ENCODE data around the gene PGRMC2.

PGRMC2 gene

GRCh38 chr4:128303405-128303785, 15.8 kb upstream of the PGRMC2 start:
- H3K4me2 ChIP-seq (ENCODE audit: low read length), result no peak overlapping the region
- no peaks in the 10 kb centered on the region for H4K20me1 ChIP-seq (ENCODE audit: control insufficient read depth, insufficient read depth, low read depth, low read length)
- peaks cover 8% of the 10 kb centered on the region for H3K4me1 ChIP-seq (ENCODE audit: control insufficient read depth, low read length)
- no peaks in the 10 kb centered on the region for H3F3A ChIP-seq (ENCODE audit: control insufficient read depth, insufficient read depth)
- H3K27ac ChIP-seq (ENCODE audit: low read depth, low read length), result no peak overlapping the region
- peaks cover 23% of the 10 kb centered on the region for H3K36me3 ChIP-seq (ENCODE audit: control insufficient read depth, low read length)
- no peaks in the 10 kb centered on the region for H3K9me2 ChIP-seq (replicated peaks; ENCODE audit: control insufficient read depth, low read length)
- no peaks in the 10 kb centered on the region for H3K27me3 ChIP-seq (ENCODE audit: control insufficient read depth, low read length)
- H3K4me3 ChIP-seq (ENCODE audit: low read length), result no peak overlapping the region
- H3K9me3 ChIP-seq (ENCODE audit: control insufficient read depth, insufficient read depth, low read length), result no peaks in the 10 kb centered on the region
- no peaks in the 10 kb centered on the region for H3K79me2 ChIP-seq (ENCODE audit: control insufficient read depth, low read length)
- TF ChIP-seq CTCF (IDR thresholded peaks at IDR 0.05; ENCODE audit: low read depth, low read length, poor library complexity, severe bottlenecking) (no peak), EZH2phosphoT487 (IDR thresholded peaks at IDR 0.05; ENCODE audit: borderline replicate concordance, low read length) (no peak)

DNA sequence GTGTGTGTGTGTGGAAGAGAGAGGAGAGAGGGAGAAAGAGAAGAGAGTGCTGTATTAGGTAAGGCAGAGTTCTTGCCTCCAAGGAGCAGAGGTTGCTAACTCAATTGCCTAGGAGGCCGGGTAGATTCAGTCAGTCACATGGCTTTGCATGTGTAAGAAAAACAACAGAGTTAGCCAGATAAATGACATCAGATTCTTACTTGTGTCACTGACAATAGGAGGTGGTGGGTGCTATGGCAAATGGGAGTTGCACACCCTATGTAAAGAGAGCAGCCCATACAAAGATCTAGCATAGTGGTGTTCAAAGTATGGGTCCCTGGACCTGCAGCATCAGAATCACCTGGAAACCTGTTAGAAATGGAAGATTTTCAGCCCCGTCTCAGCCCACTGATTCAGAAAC, 14.4 kb upstream of the PGRMC2 start:
- TF ChIP-seq CTCF (IDR thresholded peaks at IDR 0.05; ENCODE audit: low read depth, low read length, poor library complexity, severe bottlenecking) (no peak), EZH2phosphoT487 (IDR thresholded peaks at IDR 0.05; ENCODE audit: borderline replicate concordance, low read length) (no peak)
- Histone ChIP-seq H4K20me1 (ENCODE audit: control insufficient read depth, insufficient read depth, low read depth, low read length) (no peaks in the 10 kb centered on the region), H3K36me3 (ENCODE audit: control insufficient read depth, low read length) (peaks cover 23% of the 10 kb centered on the region), H3K9me3 (ENCODE audit: control insufficient read depth, insufficient read depth, low read length) (no peaks in the 10 kb centered on the region), H3K4me3 (ENCODE audit: low read length) (no peak overlapping the region), H3K4me1 (ENCODE audit: control insufficient read depth, low read length) (peaks cover 2% of the 10 kb centered on the region), H3K4me2 (ENCODE audit: low read length) (no peak overlapping the region), H3F3A (ENCODE audit: control insufficient read depth, insufficient read depth) (no peaks in the 10 kb centered on the region), H3K27me3 (ENCODE audit: control insufficient read depth, low read length) (no peaks in the 10 kb centered on the region), H3K9me2 (replicated peaks; ENCODE audit: control insufficient read depth, low read length) (no peaks in the 10 kb centered on the region), H3K79me2 (ENCODE audit: control insufficient read depth, low read length) (no peaks in the 10 kb centered on the region), H3K27ac (ENCODE audit: low read depth, low read length) (no peak overlapping the region)

GRCh38 chr4:128299848-128300247, 12.2 kb upstream of the PGRMC2 start:
- Histone ChIP-seq H3K27me3 (ENCODE audit: control insufficient read depth, low read length) (no peaks in the 10 kb centered on the region), H3K36me3 (ENCODE audit: control insufficient read depth, low read length) (peaks cover 27% of the 10 kb centered on the region), H3K9me2 (replicated peaks; ENCODE audit: control insufficient read depth, low read length) (no peaks in the 10 kb centered on the region), H3K27ac (ENCODE audit: low read depth, low read length) (no peak overlapping the region), H3K4me3 (ENCODE audit: low read length) (no peak overlapping the region), H3K4me2 (ENCODE audit: low read length) (no peak overlapping the region), H3K9me3 (ENCODE audit: control insufficient read depth, insufficient read depth, low read length) (no peaks in the 10 kb centered on the region), H4K20me1 (ENCODE audit: control insufficient read depth, insufficient read depth, low read depth, low read length) (no peaks in the 10 kb centered on the region), H3F3A (ENCODE audit: control insufficient read depth, insufficient read depth) (no peaks in the 10 kb centered on the region), H3K4me1 (ENCODE audit: control insufficient read depth, low read length) (no peaks in the 10 kb centered on the region), H3K79me2 (ENCODE audit: control insufficient read depth, low read length) (no peaks in the 10 kb centered on the region)
- TF ChIP-seq CTCF (IDR thresholded peaks at IDR 0.05; ENCODE audit: low read depth, low read length, poor library complexity, severe bottlenecking), result no peak
- no peak for TF ChIP-seq EZH2phosphoT487 (IDR thresholded peaks at IDR 0.05; ENCODE audit: borderline replicate concordance, low read length)

DNA sequence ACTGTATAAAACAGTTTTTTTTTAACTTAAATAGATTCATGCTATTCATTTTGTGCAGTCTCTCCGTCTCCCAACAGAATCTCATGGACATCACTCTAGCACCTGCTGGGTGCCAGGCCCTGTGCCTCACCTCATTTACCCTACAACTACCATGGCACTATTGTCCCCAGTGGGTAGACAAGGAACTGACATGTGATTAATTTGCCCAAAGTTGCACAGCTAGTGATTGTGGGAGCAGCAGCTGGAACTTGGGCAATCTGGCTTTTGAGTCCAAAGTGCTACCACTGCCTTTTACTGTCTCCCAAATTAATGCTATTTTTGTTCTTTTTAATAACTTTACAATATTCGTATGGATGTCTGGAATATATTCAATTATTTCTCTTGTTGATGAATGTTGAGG, 11.2 kb upstream of the PGRMC2 start:
- no peak overlapping the region for H3K27ac ChIP-seq (ENCODE audit: low read depth, low read length)
- H3K36me3 ChIP-seq (ENCODE audit: control insufficient read depth, low read length), result peaks cover 25% of the 10 kb centered on the region
- no peaks in the 10 kb centered on the region for H3F3A ChIP-seq (ENCODE audit: control insufficient read depth, insufficient read depth)
- H4K20me1 ChIP-seq (ENCODE audit: control insufficient read depth, insufficient read depth, low read depth, low read length), result no peaks in the 10 kb centered on the region
- H3K4me2 ChIP-seq (ENCODE audit: low read length), result no peak overlapping the region
- no peaks in the 10 kb centered on the region for H3K4me1 ChIP-seq (ENCODE audit: control insufficient read depth, low read length)
- TF ChIP-seq EZH2phosphoT487 (IDR thresholded peaks at IDR 0.05; ENCODE audit: borderline replicate concordance, low read length) (no peak), CTCF (IDR thresholded peaks at IDR 0.05; ENCODE audit: low read depth, low read length, poor library complexity, severe bottlenecking) (no peak)
- H3K27me3 ChIP-seq (ENCODE audit: control insufficient read depth, low read length), result no peaks in the 10 kb centered on the region
- H3K4me3 ChIP-seq (ENCODE audit: low read length), result no peak overlapping the region
- H3K9me2 ChIP-seq (replicated peaks; ENCODE audit: control insufficient read depth, low read length), result no peaks in the 10 kb centered on the region
- H3K9me3 ChIP-seq (ENCODE audit: control insufficient read depth, insufficient read depth, low read length), result no peaks in the 10 kb centered on the region
- H3K79me2 ChIP-seq (ENCODE audit: control insufficient read depth, low read length), result no peaks in the 10 kb centered on the region
